Nephron (organoid): ENCODE data around the gene ATP6V0A1.

Experiments used
- H3K27ac Mint-ChIP-seq, 3 experiments: 2 replicates each; pipeline ENCODE4 v1.8.0; 2020; ENCODE audit warnings: mixed read lengths in 3 of 3, mild to moderate bottlenecking in 2 of 3, moderate library complexity in 1 of 3
- H3K27me3 Mint-ChIP-seq: 2 replicates; pipeline ENCODE4 v1.8.0; 2021; ENCODE audit warnings: low read depth, mild to moderate bottlenecking, moderate library complexity, mixed read lengths
- H3K36me3 Mint-ChIP-seq: 2 replicates; pipeline ENCODE4 v1.8.0; 2020; ENCODE audit warnings: low read depth, mixed read lengths
- H3K4me1 Mint-ChIP-seq: 2 replicates; pipeline ENCODE4 v1.8.0; 2020; ENCODE audit warnings: mixed read lengths
- H3K4me3 Mint-ChIP-seq, 3 experiments: 2 replicates each; pipeline ENCODE4 v1.8.0; 2020; ENCODE audit warnings: mild to moderate bottlenecking in 3 of 3, mixed read lengths in 3 of 3, moderate library complexity in 2 of 3
- H3K9me3 Mint-ChIP-seq: 2 replicates; pipeline ENCODE4 v1.8.0; 2020; ENCODE audit warnings: mixed read lengths
- CTCF ChIP-seq, 3 experiments: fragments of 200-600 bp; sonication (generic); IDR thresholded peaks; one replicate each; pipeline ENCODE4 v1.5.0; 2021; ENCODE audit warnings: antibody characterized with exemption in 3 of 3; ENCODE audit not compliant: unreplicated experiment in 3 of 3

Gene ATP6V0A1

GRCh38 chr17:42512246-42512645 lies 53.6 kb downstream of the ATP6V0A1 start:
- Mint-ChIP-seq H3K4me3 (no peak overlapping the region), H3K27ac (peak overlapping the region in 2 of 3 experiments; percentile 18 to 71), H3K36me3 (peaks cover 33% of the 10 kb centered on the region), H3K4me1 (peaks cover 20% of the 10 kb centered on the region), H3K27me3 (peaks cover 3% of the 10 kb centered on the region), H3K9me3 (no peaks in the 10 kb centered on the region)
- TF ChIP-seq CTCF (IDR thresholded peaks at IDR 0.05; ENCODE audit: unreplicated experiment in 3 of 3) = no peak

- Mint-ChIP-seq H3K36me3 (peaks cover 32% of the 10 kb centered on the region), H3K4me1 (peaks cover 25% of the 10 kb centered on the region), H3K4me3 (no peak overlapping the region), H3K27ac (peak overlapping the region; percentile 18 to 91 (median 65)), H3K27me3 (peaks cover 3% of the 10 kb centered on the region), H3K9me3 (no peaks in the 10 kb centered on the region)
- no peak for TF ChIP-seq CTCF (IDR thresholded peaks at IDR 0.05; ENCODE audit: unreplicated experiment in 3 of 3)
These were observed 54.1 kb downstream of the ATP6V0A1 start for GRCh38 chr17:42512733-42513251.

GRCh38 chr17:42513686-42514085 lies 55.0 kb downstream of the ATP6V0A1 start:
- Mint-ChIP-seq H3K9me3 (no peaks in the 10 kb centered on the region), H3K4me3 (no peak overlapping the region), H3K4me1 (peaks cover 34% of the 10 kb centered on the region), H3K27me3 (peaks cover 3% of the 10 kb centered on the region), H3K27ac (peak overlapping the region in 2 of 3 experiments; percentile 18 to 91), H3K36me3 (peaks cover 23% of the 10 kb centered on the region)
- no peak for TF ChIP-seq CTCF (IDR thresholded peaks at IDR 0.05; ENCODE audit: unreplicated experiment in 3 of 3)

- peak overlapping the region in 1 of 3 experiments; percentile 90 for H3K27ac Mint-ChIP-seq
- H3K4me1 Mint-ChIP-seq = peaks cover 40% of the 10 kb centered on the region
- no peak overlapping the region for H3K4me3 Mint-ChIP-seq
- peaks cover 19% of the 10 kb centered on the region for H3K36me3 Mint-ChIP-seq
- no peak for TF ChIP-seq CTCF (IDR thresholded peaks at IDR 0.05; ENCODE audit: unreplicated experiment in 3 of 3)
- peaks cover 3% of the 10 kb centered on the region for H3K27me3 Mint-ChIP-seq
- H3K9me3 Mint-ChIP-seq = no peaks in the 10 kb centered on the region
These were observed 55.6 kb downstream of the ATP6V0A1 start for GRCh38 chr17:42514279-42514678.

GRCh38 chr17:42514867-42515266 lies 56.2 kb downstream of the ATP6V0A1 start:
- Mint-ChIP-seq H3K27me3 (peaks cover 3% of the 10 kb centered on the region), H3K4me1 (peaks cover 46% of the 10 kb centered on the region)
- no peak for TF ChIP-seq CTCF (IDR thresholded peaks at IDR 0.05; ENCODE audit: unreplicated experiment in 3 of 3)

GRCh38 chr17:42517516-42517915 lies 58.8 kb downstream of the ATP6V0A1 start:
- TF ChIP-seq CTCF (IDR thresholded peaks at IDR 0.05; ENCODE audit: unreplicated experiment in 3 of 3) = peak; percentile 87 to 89 (median 87)
- H3K4me1 Mint-ChIP-seq = peaks cover 69% of the 10 kb centered on the region
- peak overlapping the region; percentile 99 to 100 (median 100) for H3K27ac Mint-ChIP-seq
- H3K27me3 Mint-ChIP-seq = no peaks in the 10 kb centered on the region
- peak overlapping the region in 2 of 3 experiments; percentile 6 to 46 for H3K4me3 Mint-ChIP-seq
- H3K36me3 Mint-ChIP-seq = peaks cover 11% of the 10 kb centered on the region
- H3K9me3 Mint-ChIP-seq = no peaks in the 10 kb centered on the region

More at GRCh38 chr17:42514867-42515266, 56.2 kb downstream of the ATP6V0A1 start:
- Mint-ChIP-seq H3K36me3 (peaks cover 19% of the 10 kb centered on the region), H3K9me3 (no peaks in the 10 kb centered on the region), H3K4me3 (no peak overlapping the region), H3K27ac (peak overlapping the region; percentile 15 to 90 (median 86))
